ENCODE measurements around the gene ZNF618.

- TF ChIP-seq EZH2phosphoT487 (IDR thresholded peaks at IDR 0.05; ENCODE audit: borderline replicate concordance) (no peak), CTCF (conservative IDR thresholded peaks at IDR 0.05; ENCODE audit: low read length) (no peak)
Measured at GRCh38 chr9:114006931-114007691, 131.0 kb downstream of the ZNF618 start.
